GM13977 (cell line): ENCODE results near the gene TSPOAP1.
A peak's percentile ranks its signal among the peaks of the same experiment; 100 is the strongest.

Experiments used
- DNase-seq: peaks from one replicate; pipeline ENCODE4 v3.0.0; 2012; ENCODE audit warnings: low spot score
- in situ Hi-C: fragments of 300-500 bp; cut with MboI; formaldehyde crosslinking; loops from one replicate; pipeline ENCODE4 v1.12.0; 2022; ENCODE audit warnings: low sequenced_read_pairs, low pct_unique_long_range_greater_than_20kb, mixed read lengths, inconsistent platforms; ENCODE audit not compliant: unreplicated experiment
- TF ChIP-seq, protein P1 (sequence below): IDR thresholded peaks from 2 replicates; pipeline ENCODE4 v1.5.1; 2012; ENCODE audit warnings: mild to moderate bottlenecking, control low read depth; ENCODE audit not compliant: insufficient read depth; ENCODE audit errors: extremely low read depth, missing control alignments

The TSPOAP1 gene

DNA sequence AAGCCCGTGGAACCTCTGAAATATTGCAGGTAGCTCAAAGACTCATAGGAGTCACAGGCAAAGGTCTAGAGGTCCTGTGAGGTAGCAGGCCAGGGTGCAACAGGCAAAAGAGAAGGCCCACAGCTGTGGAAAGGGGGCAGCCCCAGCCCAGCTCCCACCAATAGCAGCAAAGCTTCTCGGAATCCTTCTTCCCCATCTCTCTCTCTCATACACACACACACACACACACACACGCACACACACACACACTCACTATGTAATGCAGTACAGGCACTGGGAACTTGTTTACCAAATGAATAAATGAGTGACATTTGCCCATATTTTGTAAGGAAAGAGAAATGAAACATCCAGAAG, 40.2 kb upstream of the TSPOAP1 start:
- TF ChIP-seq, protein P1, sequence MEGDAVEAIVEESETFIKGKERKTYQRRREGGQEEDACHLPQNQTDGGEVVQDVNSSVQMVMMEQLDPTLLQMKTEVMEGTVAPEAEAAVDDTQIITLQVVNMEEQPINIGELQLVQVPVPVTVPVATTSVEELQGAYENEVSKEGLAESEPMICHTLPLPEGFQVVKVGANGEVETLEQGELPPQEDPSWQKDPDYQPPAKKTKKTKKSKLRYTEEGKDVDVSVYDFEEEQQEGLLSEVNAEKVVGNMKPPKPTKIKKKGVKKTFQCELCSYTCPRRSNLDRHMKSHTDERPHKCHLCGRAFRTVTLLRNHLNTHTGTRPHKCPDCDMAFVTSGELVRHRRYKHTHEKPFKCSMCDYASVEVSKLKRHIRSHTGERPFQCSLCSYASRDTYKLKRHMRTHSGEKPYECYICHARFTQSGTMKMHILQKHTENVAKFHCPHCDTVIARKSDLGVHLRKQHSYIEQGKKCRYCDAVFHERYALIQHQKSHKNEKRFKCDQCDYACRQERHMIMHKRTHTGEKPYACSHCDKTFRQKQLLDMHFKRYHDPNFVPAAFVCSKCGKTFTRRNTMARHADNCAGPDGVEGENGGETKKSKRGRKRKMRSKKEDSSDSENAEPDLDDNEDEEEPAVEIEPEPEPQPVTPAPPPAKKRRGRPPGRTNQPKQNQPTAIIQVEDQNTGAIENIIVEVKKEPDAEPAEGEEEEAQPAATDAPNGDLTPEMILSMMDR, result no peak
- peak; percentile 16 for DNase-seq
- in situ Hi-C loops, result no loop called here

DNA sequence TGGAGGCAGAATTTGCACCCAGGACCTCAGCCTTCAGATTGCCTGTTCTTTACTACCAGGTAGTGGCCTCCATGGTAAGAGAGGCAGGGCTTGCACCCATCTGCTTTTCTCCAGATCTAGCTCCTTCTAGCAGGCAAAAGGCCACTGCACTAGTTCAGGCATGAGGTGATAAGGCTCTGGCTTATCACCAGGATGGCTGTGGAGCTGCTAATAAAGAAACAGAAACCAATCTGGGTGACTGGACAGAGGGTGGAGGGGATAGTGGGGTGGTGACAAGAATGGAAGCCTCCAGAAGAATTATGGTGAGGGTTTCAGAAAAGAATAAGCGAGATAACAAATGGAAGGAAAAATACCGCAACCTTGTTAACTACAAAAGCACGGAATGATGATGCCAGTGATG, 38.9 kb upstream of the TSPOAP1 start:
- DNase-seq, result no peak
- in situ Hi-C loops, result no loop called here
- TF ChIP-seq, protein P1, result no peak

DNA sequence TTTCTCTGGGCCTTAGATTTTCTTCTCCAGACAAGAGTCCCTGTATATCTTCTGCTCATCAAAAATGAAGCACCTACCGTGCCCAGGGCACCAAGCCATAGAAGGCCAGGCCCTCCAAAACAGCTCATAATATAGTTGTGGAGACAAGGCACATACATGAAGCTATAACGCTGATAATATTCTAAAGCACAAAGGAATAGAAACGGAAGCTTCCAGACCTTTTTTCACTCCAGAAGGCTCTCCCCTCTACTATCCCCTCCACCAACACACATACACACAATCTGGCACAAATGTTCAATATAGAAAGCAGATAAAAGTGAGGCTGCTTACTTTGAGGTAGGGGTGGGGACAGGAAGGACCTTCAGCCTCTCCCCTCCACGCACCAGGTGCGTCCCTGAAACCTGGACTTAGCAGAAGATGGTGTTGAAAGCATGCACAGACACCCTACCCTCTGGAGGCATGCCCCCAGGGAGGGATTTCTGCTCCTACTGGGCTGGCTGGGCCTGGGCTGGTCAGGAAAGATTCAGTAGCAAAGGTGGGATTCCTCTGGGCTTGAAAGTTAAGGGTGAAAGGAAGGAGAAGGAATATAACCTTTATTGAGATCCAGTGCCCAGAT, 37.5 kb upstream of the TSPOAP1 start:
- in situ Hi-C loops, result no loop called here

DNA sequence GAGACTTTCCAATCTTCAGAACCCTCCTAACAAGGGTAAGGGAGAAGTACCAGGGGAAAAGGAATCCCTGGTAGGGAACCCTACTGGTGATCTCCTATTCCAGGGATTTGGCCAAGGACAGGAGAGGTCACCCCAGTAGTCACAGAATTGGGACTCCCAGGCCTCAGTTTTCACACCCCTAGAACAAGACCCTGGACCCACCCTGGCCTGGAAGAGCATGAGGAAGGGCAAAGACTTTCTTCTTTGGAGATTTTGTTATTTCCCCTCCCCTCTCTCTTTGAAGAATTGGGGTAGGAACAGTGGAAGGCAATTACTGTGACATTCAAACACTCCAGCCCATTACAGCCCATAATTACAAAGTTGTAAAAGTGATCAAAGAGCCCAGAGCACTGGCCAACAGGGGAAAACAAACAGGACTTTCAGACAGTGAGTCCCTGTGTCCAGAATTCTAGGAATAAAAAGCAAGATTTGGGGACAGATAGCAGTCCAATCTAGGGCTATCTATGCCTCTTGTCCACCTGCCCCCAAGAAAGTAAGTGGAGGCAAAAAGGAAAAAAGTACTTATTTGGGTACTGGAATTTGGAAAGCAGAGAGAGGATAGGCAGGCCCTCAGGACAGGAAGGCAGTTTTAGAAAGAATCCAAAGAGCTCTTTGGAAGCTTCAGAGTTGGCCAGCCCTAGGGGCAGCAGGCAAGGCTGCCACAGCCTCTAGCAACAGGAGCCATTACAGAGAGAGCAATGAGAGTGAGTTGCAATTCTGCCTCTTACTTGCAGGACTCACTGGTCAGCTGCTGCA, 36.8 kb upstream of the TSPOAP1 start:
- TF ChIP-seq, protein P1, result no peak
- DNase-seq, result no peak
- in situ Hi-C loops, result no loop called here

More for the DNA sequence above, 37.5 kb upstream of the TSPOAP1 start:
- TF ChIP-seq, protein P1, result no peak
- no peak for DNase-seq

DNA sequence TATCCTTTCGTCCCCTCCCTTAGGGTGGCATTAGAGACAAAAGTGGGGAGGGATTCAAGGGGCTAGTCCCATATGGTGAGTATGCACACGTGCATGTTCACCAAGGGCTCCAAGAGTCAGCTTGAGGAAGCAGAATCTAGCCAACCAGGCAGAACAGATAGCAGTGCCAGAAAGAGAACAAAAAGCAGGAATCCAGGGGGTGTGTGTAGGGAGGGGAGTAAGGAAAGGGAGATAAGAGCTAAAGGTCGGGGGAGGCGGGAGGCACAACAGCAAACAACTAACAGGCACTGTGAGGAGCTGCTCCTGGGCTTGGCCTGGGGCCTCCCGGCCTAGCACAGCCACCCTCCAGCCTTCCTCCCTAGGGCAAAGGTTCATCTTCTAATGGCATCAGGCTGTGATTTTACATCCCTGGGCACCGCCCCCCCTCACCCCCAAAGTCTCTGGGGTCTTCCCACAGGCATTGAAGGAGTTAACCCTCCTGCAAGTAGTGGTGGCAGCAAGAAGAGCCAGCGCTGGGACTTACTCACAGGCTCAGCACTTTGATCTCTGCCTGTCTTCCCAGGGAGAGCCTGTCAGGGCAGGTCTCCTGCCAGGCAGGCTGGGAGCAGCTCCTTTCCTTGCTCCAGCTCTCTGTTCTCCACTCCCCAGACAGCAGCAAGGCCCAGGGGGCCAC, 35.8 kb upstream of the TSPOAP1 start:
- in situ Hi-C loops, result no loop called here
- TF ChIP-seq, protein P1, result no peak
- no peak for DNase-seq

DNA sequence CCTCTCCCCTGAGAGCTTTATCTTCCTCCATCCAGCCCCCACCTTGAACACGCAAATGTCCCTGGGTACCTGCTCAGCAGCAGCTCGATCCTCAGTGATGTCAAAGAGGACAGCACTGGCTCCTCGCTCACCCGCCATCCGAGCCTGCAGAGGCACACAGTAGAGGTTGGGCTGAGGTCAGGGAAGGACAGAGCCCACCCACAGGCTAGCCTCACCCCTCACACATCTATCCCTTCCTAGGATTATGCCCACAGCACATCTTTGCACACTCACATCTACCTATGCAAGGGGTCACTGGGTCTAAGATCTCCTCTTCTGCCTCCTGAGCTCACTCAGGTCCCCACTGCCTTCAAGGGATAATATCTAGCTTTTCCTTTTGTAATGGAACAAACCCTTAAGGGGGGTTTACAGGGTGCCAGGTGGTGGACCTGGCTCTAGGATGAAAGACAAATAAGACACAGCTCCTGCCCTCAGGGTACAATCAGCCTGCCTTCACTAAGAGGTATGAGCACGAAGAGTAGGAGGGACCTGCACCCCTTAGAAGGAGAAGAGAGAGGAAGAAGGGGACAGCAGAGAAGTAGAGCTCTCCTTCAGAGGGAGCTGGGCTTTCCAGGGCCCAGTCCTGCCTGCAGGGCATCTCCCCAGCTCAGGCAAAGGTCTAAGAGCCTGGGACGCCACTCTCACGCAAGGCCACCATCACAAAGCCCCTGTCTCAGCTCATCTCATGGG, 35.0 kb upstream of the TSPOAP1 start:
- TF ChIP-seq, protein P1, result no peak
- in situ Hi-C loops, result no loop called here
- peak; percentile 17 for DNase-seq
